ENCODE data around the gene LRRC18.
A peak's percentile ranks its signal among the peaks of the same experiment; 100 is the strongest.

LRRC18 gene

DNA sequence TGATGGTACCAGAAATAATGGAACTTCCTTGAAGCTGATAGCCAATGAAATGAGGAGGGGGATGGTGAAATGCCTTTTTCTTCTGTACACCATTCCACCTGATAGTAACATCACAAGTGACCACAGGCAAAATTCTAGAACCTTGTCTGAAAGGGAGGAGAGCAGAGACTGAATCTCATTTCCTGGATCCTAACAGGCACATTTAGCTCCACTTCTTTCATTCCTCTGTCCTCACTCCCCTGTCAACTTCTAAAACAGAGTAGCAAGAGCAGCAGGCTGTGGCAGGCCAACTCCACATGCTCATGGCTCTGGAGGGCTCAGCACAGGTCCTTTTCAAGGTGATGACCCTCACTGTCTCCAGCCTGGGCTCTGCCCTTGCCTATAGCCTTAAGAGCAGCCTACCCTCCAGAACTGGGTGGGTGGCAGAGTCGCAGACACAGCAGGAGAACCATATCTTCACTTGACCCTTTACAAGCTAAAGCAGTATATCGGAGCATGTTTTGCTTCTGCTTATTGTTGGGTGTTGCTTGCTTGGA lies at the start of gene LRRC18:
LRRC18 (minus strand) TSS at position 51 of the 536 bp plus-strand sequence. CDS start 25,685 bp downstream, outside the sequence.
- no peak for DNase-seq (ENCODE audit: low spot score)

DNA sequence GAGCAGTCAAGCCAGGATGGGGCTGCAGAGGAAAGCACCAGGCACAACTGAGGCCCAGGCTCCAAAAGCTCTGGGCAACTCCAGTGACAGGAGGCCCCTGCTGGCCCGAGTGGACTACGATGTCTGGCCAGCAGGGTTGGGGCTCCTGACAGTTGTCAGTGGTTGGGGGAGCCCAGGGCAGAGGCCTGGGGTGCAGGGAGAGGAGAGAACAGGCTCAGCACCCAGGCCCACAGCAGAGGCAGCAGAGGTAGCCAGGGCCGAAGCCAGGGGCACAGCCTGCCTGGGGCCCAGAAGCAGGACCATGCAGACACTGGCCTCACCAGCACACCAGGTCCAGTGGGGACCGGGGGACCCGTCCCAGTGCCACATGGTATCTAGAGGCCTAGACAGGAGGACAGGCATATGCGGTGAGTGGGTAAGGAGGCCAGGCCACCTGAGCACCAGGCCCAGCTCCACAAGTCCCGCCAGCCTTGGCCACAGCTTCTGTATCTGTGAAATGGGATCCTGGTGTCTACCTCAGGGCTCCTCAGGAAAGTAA lies 46.0 kb upstream of the LRRC18 start:
- DNase-seq (ENCODE audit: low spot score), result no peak

DNA sequence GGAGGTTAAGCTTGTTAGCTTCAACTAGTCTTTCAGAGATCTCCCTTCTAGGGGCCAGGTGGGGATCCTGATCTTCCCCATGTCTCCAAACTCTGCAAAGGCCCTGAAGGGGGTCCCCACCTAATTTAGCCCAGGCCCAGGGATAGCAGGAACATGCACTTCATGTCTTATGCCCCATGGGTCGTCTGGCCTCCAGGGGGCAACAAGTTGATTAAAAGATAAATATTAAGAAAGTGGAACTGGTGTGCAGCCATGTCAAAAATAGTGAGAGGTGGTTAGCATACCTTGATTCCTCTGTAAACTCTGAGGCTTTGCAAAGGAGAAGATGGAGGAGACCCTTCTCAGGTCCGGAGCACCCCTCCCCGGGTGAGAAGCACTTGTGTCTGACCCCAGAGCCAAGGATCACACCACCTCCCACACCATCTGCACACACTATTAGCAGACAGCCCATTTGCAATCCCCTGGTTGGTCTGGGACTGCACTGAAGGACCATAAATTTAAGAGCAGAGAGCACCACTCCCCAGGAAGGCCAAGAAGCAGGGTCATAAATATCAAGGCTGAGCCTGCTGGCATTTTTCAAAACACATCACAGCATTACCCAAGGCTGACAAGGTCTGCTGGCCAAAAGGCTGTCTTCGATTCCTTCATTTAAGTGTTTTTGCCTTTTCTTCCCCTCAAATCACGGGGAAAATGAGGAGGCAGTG lies 44.2 kb upstream of the LRRC18 start:
- DNase-seq (ENCODE audit: low spot score), result no peak

DNA sequence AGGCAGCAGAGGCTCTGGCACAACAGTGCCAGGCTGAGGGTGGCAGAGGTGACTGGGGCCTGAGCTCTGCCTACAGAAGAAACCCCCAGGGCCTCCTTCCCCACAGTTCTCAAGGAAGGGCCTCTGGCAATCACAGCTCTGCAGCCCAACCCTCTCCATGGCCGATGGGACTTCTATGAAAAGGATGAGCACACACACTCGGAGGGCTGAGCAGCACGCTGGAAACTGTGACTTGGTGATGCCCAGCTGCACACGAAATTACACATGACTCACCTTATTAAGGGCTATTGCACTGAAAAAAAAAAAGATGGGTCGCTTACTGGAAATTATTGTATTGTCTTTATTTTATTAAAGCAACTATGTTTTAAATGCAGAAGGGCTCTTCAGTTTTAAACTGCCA lies 42.9 kb upstream of the LRRC18 start:
- no peak for DNase-seq (ENCODE audit: low spot score)

DNA sequence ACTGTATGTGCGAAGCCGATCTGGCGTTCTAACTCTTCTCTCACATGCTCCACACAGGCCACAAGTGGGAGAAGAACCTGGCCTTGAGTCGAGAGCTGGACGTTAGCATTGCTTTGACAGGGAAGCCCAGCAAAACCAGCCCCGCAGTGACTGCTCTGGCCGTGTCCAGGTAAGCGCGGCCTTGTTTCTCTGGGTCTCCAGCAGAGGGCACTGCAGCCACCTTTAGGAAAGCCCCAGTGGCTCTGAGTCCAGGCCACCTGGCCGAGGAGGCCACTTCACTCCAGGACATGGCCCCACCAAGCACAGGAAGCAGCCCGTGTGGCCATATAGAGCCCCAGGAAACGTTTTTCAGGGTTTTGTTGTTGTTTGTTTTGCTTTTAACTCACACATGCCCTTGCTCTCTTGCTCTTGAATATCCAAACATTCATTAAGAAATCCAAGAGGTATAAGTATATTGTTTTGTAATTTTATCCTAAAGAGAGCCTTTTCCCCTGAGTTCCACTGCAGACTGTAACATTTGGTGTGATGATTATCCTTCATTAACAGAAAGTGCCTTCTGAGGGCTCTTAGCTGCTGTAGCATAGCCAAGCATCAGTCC lies 41.8 kb upstream of the LRRC18 start:
- DNase-seq (ENCODE audit: low spot score), result peak; percentile 44

DNA sequence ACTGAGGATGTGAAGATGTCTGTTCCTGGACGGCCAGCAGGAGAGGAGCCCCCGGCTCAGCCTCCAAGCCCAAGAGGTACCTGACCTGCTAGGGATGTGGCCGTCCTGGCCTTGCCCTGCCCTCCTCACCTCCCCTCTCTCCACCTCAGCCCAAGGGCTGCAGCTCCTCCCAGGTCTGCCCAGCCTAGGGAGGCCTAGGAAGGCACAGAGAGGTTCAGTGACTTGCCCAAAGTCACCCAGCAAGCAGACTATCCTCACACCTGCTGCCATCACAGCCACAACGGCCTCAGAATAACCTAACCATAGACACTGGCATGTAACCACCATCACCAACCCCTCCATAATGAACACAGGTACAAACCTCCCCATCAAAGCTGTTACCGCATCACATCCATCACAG lies 38.7 kb upstream of the LRRC18 start:
- DNase-seq (ENCODE audit: low spot score), result no peak

DNA sequence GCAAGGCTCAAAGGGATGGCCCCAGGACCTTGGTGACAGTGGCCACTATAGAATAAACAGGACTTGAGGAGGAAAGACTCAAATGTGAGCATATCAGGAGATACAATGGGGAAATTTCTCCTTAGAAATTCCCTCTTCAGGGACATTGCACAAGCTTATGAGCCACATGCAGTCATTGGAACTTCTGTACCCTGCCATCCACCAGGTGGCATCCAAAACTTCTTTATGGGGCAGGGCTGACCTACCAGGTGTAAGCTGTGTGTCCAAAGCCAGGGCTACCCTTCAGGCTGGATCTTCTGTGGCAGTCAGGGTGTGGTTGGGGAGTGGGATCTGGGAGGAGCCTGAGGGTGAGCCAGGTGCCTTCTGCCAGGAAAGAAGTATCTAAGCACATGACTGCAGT lies 36.6 kb upstream of the LRRC18 start:
- DNase-seq (ENCODE audit: low spot score), result no peak

DNA sequence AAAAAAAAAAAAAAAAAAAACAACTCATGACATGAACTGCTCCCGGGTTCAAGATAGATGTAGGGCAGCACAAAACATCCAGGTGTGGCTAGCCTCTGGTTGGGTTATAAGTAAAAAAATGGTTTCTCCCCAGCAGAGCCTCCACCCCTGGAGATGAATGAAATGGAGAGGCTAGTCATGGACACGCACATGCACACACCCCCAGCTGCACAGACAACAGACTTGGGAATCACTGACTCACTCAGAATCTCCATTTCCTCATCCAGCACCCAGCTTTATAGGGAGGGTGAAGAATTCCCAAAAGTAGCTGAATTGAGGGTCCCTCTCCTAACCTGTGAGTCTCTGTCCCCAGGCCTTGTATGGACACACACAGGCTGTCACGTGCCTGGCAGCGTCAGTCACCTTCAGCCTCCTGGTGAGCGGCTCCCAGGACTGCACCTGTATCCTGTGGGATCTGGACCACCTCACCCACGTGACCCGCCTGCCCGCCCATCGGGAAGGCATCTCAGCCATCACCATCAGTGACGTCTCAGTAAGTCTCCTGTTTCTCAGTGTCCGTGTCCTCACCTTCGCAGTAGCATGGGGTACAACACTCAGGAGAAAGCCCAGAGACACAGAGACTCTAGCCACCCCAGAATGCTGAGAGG lies 35.0 kb upstream of the LRRC18 start:
- DNase-seq (ENCODE audit: low spot score), result no peak

DNA sequence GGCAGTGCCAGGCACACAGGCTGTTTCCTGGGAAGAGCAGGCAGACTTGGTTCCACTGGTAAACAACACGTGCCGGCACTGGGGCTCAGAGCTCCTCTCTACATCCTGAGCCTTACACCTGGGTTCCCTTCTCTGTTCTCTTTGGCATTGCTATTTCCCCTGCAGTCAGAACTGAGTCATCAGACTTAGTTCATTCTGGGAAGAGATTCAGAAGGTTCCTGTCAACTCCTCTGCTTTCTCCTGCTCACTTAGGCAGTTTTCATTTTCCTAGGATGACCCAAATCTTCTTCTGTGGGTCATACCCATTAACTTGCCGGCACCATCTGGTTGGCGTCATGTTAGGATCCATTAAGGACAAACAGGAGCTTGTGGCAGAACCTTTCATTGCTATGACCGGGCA lies 33.4 kb upstream of the LRRC18 start:
- DNase-seq (ENCODE audit: low spot score), result no peak

DNA sequence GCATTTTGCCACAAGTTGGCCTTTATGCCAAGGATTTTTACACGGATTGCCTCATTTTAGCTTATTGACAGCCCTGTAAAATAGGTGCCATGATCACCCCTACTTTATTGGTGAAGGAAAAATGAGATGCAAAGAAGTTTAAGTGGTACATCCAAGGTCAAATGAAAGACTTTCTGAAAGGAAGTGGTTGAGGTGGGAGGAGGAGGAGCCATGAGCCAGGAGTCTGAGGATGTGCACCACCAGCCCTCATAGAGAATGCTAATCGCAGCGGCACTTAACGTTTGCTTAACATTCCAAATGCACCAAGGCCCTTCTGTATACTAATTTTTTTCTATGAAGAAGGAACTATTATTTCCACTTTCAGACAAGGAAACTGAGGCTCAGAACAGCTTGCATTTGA lies 31.0 kb upstream of the LRRC18 start:
- no peak for DNase-seq (ENCODE audit: low spot score)

DNA sequence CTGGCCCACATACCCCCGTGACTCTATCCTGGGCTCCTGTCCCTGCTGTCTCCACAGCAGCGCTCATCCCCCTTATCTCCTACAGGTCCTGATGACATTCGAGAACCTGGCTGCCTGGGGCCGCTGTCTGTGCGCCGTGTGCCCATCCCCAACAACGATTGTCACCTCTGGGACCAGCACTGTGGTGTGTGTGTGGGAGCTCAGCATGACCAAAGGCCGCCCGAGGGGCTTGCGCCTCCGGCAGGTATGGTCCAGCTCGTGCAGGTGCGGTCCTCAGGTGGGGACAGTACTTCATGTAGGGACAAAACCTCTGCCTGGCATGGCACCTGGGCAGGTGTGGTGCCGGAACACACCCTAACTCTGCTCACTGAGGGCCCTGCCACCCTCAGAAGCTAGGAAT lies 30.4 kb upstream of the LRRC18 start:
- DNase-seq (ENCODE audit: low spot score), result no peak

DNA sequence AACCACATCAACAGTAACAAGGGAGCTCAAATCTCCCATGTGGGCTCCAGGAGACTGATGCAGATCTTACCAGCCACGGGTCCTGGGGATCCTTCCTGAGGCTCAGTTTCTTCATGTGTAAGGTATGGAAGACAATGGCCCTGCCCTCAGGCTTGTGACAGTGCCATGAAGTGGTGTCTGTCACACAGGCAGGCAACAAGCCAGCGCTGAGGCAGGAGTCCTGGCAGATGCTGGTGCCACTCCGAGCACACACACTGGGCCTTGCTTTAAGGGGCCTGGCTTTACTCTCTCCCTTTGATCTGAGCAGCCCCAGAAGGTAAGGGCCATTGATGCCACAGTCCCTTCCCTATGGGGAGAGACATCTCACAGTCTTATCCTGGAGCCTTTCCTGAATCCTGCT lies 28.4 kb upstream of the LRRC18 start:
- no peak for DNase-seq (ENCODE audit: low spot score)

DNA sequence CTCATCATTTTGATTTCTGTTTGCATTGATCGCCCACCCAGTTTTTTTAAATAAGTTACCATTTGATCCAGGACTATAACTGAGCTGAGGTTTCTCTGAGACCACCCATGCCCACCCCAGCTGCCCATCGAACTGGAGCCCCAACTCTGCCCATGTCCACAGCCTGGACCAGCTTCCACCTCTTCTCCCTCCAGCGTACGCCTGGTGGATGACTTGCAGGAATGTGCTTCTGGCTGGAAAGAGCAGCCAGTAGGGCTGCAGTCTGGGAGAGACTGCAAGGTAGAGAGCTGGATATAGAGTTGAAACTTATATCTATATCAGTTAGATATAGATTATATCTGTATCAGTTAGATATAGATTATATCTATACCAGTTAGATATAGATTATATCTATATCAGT lies 25.8 kb upstream of the LRRC18 start:
- DNase-seq (ENCODE audit: low spot score), result no peak

DNA sequence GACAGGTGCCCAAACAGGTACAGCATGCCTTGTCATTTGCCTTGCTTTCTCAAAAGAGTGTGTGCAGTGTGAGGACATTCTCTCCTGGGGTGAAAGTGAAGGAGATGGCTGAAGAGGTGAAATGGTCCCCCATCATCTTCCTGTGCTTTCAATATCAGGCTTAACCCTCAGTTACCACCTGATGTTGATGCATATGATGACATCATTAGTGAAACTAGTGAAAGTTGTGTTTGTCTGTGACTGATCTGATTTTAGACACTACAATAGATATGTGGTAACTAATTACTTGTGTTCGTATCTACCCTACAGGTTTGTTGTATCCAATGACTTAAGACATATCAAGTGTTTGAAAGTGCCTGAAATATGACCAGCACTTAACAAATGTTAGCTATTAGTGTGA lies 24.4 kb upstream of the LRRC18 start:
- no peak for DNase-seq (ENCODE audit: low spot score)

DNA sequence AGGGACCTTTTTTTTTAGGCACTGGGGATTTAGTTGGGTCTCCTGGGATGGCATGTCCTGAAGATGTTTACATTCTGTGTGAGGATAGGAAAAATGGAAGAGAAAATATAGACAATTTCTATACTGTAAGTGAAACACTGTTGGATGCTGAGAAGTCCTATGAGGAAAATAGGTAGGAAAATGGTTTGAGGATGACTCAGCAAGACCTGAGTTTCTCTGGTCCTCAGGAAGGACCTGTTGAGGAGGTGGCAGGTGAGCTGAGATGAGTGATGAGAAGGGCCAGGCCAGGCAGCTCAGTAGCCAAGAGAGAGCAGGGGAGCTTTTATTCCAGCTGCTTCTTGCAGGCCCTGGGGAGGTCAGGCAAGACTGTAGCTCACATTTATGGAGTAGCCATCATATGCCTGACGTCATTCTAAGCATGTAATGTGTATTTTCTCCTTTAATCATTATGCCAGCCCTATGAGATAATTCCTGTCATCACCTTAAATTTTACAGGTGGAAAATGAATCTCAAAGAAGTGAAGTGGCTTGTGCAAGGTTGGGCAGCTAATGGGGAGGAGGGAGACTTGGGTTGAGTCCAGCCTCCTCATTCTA lies 19.1 kb upstream of the LRRC18 start:
- DNase-seq (ENCODE audit: low spot score), result no peak

DNA sequence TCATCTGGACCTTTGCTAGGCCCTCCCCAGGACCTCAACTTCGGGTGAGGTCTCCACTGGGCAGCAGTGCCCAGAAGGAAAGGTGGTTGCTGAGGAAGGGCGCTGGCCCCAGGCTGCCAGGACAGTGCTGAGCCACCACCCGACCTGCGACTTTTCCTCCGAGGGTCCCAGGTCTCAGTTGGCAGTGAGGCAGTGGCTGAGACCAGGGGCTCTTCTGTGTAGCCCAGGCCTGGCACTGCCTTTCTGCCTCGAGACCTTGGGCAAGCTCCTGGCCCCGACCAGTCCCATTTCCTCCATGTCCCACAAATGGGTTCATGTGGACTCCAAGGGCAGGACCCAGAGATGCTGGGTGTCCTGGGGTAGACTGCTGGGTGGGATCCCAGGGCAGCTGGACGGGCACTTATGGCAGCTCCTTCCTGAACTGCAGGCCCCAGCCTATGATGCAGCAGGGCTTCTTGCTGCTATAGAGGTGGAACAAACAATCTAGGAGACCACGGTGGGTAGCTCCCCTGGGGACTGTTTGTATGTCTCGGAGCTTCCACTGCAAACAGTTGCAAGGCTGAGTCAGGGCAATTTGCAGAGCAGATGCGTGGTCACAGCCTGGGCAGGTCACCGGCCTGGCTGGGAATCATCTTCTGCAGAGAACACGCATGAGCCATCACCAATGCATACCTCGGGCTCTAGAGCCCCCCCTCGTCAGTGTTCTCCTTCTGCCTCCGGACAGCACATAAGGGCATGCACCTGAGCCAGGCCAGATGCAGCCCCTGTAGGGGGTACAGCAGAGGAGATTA lies 17.9 kb upstream of the LRRC18 start:
- DNase-seq (ENCODE audit: low spot score), result no peak

DNA sequence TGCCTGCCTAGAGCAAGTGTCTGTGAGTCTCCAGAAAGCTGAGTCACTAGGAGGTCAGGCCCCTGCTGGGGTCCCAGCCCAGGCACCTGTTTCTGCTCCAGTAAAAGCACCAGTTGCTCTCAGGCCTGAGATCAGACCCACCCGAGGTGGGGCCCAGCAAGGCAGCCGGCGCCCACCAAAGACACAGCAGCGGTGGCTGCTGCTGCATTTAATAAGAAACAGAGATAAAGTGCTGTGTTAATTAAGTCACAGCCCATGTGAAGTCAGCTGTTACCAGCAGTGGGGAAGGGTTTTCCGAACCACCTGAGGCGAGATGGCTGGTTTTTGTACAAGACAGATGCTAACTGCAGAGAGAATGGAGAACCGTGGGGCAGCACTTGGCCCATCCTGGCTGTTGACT lies 12.1 kb upstream of the LRRC18 start:
- DNase-seq (ENCODE audit: low spot score), result no peak

DNA sequence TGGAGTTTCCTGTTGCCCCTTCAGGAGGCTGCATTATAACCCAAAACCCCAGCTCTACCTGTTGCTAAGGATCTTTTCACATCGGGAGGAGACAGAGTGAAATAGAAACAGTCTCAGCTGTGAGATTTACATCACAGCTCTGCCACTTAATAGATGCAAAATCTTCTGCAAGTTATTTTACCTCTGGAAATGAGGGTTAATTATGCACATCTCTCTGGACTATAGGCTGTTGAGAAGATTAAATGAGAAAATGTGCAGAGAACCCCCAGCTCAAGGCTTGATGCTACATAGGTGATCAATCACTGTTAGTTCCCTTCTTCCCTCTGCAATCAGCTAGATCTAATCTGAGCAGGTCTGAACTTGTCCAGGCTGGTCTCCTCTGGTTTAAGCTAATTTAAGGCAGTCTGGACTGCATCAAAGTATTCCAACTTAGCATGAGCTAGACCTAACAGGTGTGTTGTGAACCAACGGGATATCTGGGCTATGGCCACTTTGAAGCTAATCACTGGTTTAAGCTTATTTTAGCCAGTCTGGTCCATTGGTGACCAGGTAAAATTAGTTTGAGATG lies 8.9 kb upstream of the LRRC18 start:
- no peak for DNase-seq (ENCODE audit: low spot score)

DNA sequence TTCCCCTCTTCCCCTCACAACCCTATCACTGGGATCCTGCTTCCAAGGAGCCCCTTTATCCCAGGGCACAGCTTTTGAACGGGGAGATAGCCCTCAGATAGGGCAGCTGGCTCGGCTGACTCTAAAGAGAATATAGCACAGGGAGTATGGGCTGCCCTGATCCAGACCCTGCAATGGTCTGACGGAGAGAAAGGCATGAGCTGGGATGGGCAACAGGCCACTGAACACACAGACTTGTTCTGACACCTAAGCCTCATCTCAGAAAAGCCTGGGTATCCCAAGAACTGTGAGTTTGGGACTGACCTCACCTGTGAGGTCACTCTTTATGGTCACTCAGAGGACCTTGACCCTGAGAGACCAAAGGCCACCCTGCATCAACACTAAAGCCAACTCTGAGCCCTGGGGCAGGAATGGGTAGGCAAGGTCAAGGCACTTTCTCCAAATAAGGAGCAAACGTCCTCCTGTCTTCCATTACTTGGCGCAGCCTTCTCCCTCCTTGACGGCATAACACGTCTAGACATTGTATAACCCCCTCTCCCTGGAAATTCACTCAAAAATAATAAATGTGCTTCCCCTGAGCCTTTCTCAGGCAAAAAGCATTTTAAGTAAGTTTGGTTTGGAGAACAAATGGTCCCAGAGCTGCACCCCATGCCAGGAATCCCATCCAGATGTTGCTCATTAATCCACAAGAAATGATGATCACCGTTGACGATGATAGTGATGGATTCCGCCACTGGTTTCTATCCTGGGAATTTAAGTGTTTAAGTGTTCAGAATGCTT lies 8.2 kb upstream of the LRRC18 start:
- no peak for DNase-seq (ENCODE audit: low spot score)

DNA sequence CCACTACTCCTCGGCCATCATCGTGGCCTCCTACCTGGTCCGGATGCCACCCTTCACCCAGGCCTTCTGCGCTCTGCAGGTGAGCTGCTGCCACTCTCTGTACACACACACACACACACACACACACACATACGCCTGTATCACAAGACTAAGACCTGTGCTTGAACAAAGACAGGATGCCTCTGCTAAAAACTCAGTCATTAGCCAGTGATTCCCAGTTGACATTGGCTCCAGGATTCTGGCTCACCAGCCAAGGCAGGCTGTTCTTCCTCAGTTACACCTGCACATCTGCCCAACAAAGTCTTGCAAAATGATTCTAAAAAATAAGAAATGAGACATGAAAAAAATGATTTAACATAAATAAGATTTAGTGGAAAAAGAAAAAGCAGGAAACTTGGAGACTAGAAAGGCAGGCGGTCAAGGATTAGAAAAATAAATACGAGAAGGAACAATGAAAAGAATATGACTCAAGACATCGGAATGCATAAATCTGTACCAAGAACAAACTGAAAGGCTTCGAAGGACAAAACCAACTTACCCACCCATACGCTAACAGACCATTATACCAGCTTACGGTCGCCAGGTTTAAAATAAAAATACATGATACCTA lies 7.4 kb upstream of the LRRC18 start:
- DNase-seq (ENCODE audit: low spot score), result no peak
